WTC11 (cell line): Measurements from ENCODE around the gene CEACAM19. TPM values are rescaled to one million over a fixed set of nuclear protein-coding genes. Genes with fewer than 3 reads are reported as not detected.

Experiments used
- ATAC-seq: fragments of 200-7000 bp; cut with Tn5 transposase; 2 replicates; pipeline ENCODE4 v1.10.0; 2021; ENCODE audit warnings: mild to moderate bottlenecking, moderate library complexity
- CTCF ChIA-PET: fragments of 300-600 bp; sonication (Branson Sonifier 250); formaldehyde crosslinking; loops from one replicate; lab custom pipeline; 2021; ENCODE audit warnings: antibody characterized with exemption; lab: Charles Lee
- POLR2A ChIA-PET: fragments of 350-600 bp; sonication (Branson Sonifier 250); formaldehyde crosslinking; loops from one replicate; lab custom pipeline; 2021; ENCODE audit warnings: antibody characterized with exemption; lab: Charles Lee
- DNase-seq: peaks from one replicate; pipeline ENCODE4 v3.0.0; 2021; ENCODE audit warnings: low spot score
- H3K27ac Mint-ChIP-seq: 2 replicates; pipeline ENCODE4 v1.8.0; 2021; ENCODE audit warnings: mixed read lengths
- H3K27me3 Mint-ChIP-seq: 2 replicates; pipeline ENCODE4 v1.8.0; 2021; ENCODE audit warnings: low read depth, mild to moderate bottlenecking, moderate library complexity, mixed read lengths
- H3K36me3 Mint-ChIP-seq: 2 replicates; pipeline ENCODE4 v1.8.0; 2021; ENCODE audit warnings: mixed read lengths
- H3K4me1 Mint-ChIP-seq: 2 replicates; pipeline ENCODE4 v1.8.0; 2022; ENCODE audit warnings: mixed read lengths
- H3K4me3 Mint-ChIP-seq: 2 replicates; pipeline ENCODE4 v1.8.0; 2021; ENCODE audit warnings: mild to moderate bottlenecking, moderate library complexity, mixed read lengths
- H3K9me3 Mint-ChIP-seq: 2 replicates; pipeline ENCODE4 v1.8.0; 2021; ENCODE audit warnings: mixed read lengths
- AR ChIP-seq: fragments of 250-450 bp; sonication (Bioruptor Pico); IDR thresholded peaks from 2 replicates; pipeline ENCODE4 v1.9.0; 2021; ENCODE audit warnings: mild to moderate bottlenecking
- ARID4B ChIP-seq: sonication (generic); formaldehyde crosslinking; IDR thresholded peaks from 2 replicates; pipeline ENCODE4 v1.8.0; 2023; ENCODE audit warnings: missing genetic modification reagents, mild to moderate bottlenecking, borderline replicate concordance
- ATF1 ChIP-seq: sonication (generic); formaldehyde crosslinking; IDR thresholded peaks from 2 replicates; pipeline ENCODE4 v1.8.1; 2023; ENCODE audit warnings: mild to moderate bottlenecking, moderate library complexity, missing genetic modification reagents
- ATF3 ChIP-seq: sonication (generic); formaldehyde crosslinking; conservative IDR thresholded peaks from 2 replicates; pipeline ENCODE4 v1.8.1; 2022; ENCODE audit warnings: mild to moderate bottlenecking, missing genetic modification reagents
- CREB1 ChIP-seq: sonication (generic); formaldehyde crosslinking; IDR thresholded peaks from 2 replicates; pipeline ENCODE4 v1.8.0; 2023; ENCODE audit warnings: mild to moderate bottlenecking, missing genetic modification reagents
- CTCF ChIP-seq: fragments of 200-600 bp; IDR thresholded peaks from 2 replicates; pipeline ENCODE4 v1.8.0; 2022; ENCODE audit warnings: antibody characterized with exemption
- E2F4 ChIP-seq: sonication (generic); formaldehyde crosslinking; IDR thresholded peaks from 2 replicates; pipeline ENCODE4 v1.8.1; 2022; ENCODE audit warnings: low read depth, mild to moderate bottlenecking, moderate library complexity, missing genetic modification reagents, borderline replicate concordance
- GABPB1 ChIP-seq: sonication (generic); formaldehyde crosslinking; IDR thresholded peaks from 2 replicates; pipeline ENCODE4 v1.8.1; 2023; ENCODE audit warnings: mild to moderate bottlenecking, missing genetic modification reagents
- GRHL2 ChIP-seq: fragments of 250-450 bp; sonication (Bioruptor Pico); IDR thresholded peaks from 2 replicates; pipeline ENCODE4 v1.8.0; 2022; ENCODE audit warnings: mild to moderate bottlenecking, moderate library complexity; ENCODE audit not compliant: insufficient replicate concordance, severe bottlenecking
- JAZF1 ChIP-seq: fragments of 250-450 bp; sonication (Bioruptor Pico); IDR thresholded peaks from 2 replicates; pipeline ENCODE4 v1.9.0; 2021; ENCODE audit warnings: moderate library complexity, mild to moderate bottlenecking, inconsistent platforms
- KAT7 ChIP-seq: sonication (generic); formaldehyde crosslinking; IDR thresholded peaks from 2 replicates; pipeline ENCODE4 v1.8.1; 2023; ENCODE audit warnings: missing genetic modification reagents, mild to moderate bottlenecking, borderline replicate concordance
- MLX ChIP-seq: sonication (generic); formaldehyde crosslinking; IDR thresholded peaks from 2 replicates; pipeline ENCODE4 v1.8.1; 2023; ENCODE audit warnings: mild to moderate bottlenecking, missing genetic modification reagents, moderate library complexity
- SMAD3 ChIP-seq: sonication (generic); formaldehyde crosslinking; IDR thresholded peaks from 2 replicates; pipeline ENCODE4 v1.8.0; 2022; ENCODE audit warnings: missing genetic modification reagents, mild to moderate bottlenecking, borderline replicate concordance
- ZNF138 ChIP-seq: sonication (generic); formaldehyde crosslinking; conservative IDR thresholded peaks from 2 replicates; pipeline ENCODE4 v1.8.1; 2022; ENCODE audit warnings: mild to moderate bottlenecking, moderate library complexity, missing genetic modification reagents
- ZNF219 ChIP-seq: sonication (generic); formaldehyde crosslinking; IDR thresholded peaks from 2 replicates; pipeline ENCODE4 v1.8.0; 2023; ENCODE audit warnings: missing genetic modification reagents, mild to moderate bottlenecking, borderline replicate concordance
- ZNF396 ChIP-seq: fragments of 250-450 bp; sonication (Bioruptor Pico); IDR thresholded peaks from 2 replicates; pipeline ENCODE4 v1.8.0; 2021; ENCODE audit warnings: mild to moderate bottlenecking, moderate library complexity, borderline replicate concordance
- ZNF425 ChIP-seq: fragments of 250-450 bp; sonication (Bioruptor Pico); conservative IDR thresholded peaks from 2 replicates; pipeline ENCODE4 v1.9.0; 2021; ENCODE audit warnings: mild to moderate bottlenecking
- ZNF512 ChIP-seq: sonication (generic); formaldehyde crosslinking; IDR thresholded peaks from 2 replicates; pipeline ENCODE4 v1.8.1; 2022; ENCODE audit warnings: missing genetic modification reagents, borderline replicate concordance
- total RNA-seq: library from RNA; stranded (reverse); gene quantifications from 3 replicates; pipeline ENCODE4 v1.2.3, GENCODE V29; 2021

Gene CEACAM19
- total RNA-seq, 1 experiment from 2014 or later, result 2.9 TPM

- no peak for DNase-seq
- ChIA-PET POLR2A (no interaction called here), CTCF (interaction anchor here (0.6 to 3.4 kb wide), 7 partner anchors 38 to 122 kb away, joined by 3 to 25 read pairs (median 6); no protein-coding TSS in a partner anchor)
- no peak for ATAC-seq
- Mint-ChIP-seq H3K36me3 (peaks cover 22% of the 10 kb centered on the region), H3K27me3 (no peaks in the 10 kb centered on the region), H3K4me1 (no peaks in the 10 kb centered on the region), H3K4me3 (no peak overlapping the region), H3K27ac (no peak overlapping the region), H3K9me3 (no peaks in the 10 kb centered on the region)
- TF ChIP-seq ATF1 (CRISPR knock-in tag) (no peak), E2F4 (CRISPR knock-in tag) (no peak), MLX (CRISPR knock-in tag) (no peak), ARID4B (no peak), CTCF (no peak), ZNF512 (no peak), GRHL2 (CRISPR knock-in tag) (no peak), ZNF396 (CRISPR knock-in tag) (no peak), GABPB1 (CRISPR knock-in tag) (no peak), KAT7 (no peak)
Observed at GRCh38 chr19:44648631-44649251, 22.5 kb upstream of the CEACAM19 start.

GRCh38 chr19:44649578-44650145 is 21.6 kb upstream of the CEACAM19 start:
- Mint-ChIP-seq H3K36me3 (peaks cover 25% of the 10 kb centered on the region), H3K4me1 (no peaks in the 10 kb centered on the region), H3K9me3 (no peaks in the 10 kb centered on the region), H3K27me3 (no peaks in the 10 kb centered on the region), H3K4me3 (no peak overlapping the region), H3K27ac (no peak overlapping the region)
- CTCF ChIA-PET, result interaction anchor here (0.6 to 3.4 kb wide), 3 partner anchors 39 to 79 kb away, joined by 3 to 25 read pairs (median 5); no protein-coding TSS in a partner anchor
- DNase-seq (no peak), ATAC-seq (no peak)
- POLR2A ChIA-PET, result no interaction called here
- no peak for TF ChIP-seq ZNF425
- TF ChIP-seq ZNF138 (CRISPR knock-in tag), result no peak
- TF ChIP-seq SMAD3 (CRISPR knock-in tag), result no peak
- no peak for TF ChIP-seq JAZF1 (CRISPR knock-in tag)
- TF ChIP-seq ZNF219, result no peak
- TF ChIP-seq ZNF396 (CRISPR knock-in tag), result no peak
- no peak for TF ChIP-seq AR
- no peak for TF ChIP-seq CREB1 (CRISPR knock-in tag)
- TF ChIP-seq ATF3 (CRISPR knock-in tag), result no peak
